Loucy (cell line): ENCODE results near the gene OR4K14.

ENCODE experiments used
- H2AFZ ChIP-seq: fragments of 200-600 bp; sonication (generic); 2 replicates; pipeline ENCODE4 v1.6.0; 2016; ENCODE audit warnings: antibody characterized with exemption, mild to moderate bottlenecking, low read length, moderate library complexity
- H3F3A ChIP-seq: fragments of 200-600 bp; 2 replicates; pipeline ENCODE4 v1.6.0; 2016; ENCODE audit warnings: antibody characterized with exemption, low read depth, mild to moderate bottlenecking
- H3K27me3 ChIP-seq: fragments of 200-600 bp; sonication (generic); 2 replicates; pipeline ENCODE4 v1.6.1; 2014; ENCODE audit warnings: low read length, mild to moderate bottlenecking; ENCODE audit not compliant: insufficient read depth, poor library complexity, severe bottlenecking
- H3K36me3 ChIP-seq: fragments of 200-600 bp; sonication (generic); 2 replicates; pipeline ENCODE4 v1.6.1; 2016; ENCODE audit warnings: low read length; ENCODE audit not compliant: insufficient read depth
- H3K4me1 ChIP-seq: fragments of 200-600 bp; sonication (generic); 2 replicates; pipeline ENCODE4 v1.5.1; 2014; ENCODE audit warnings: low read length, mild to moderate bottlenecking; ENCODE audit not compliant: insufficient read depth, poor library complexity, severe bottlenecking
- H3K4me2 ChIP-seq: fragments of 200-600 bp; sonication (generic); 2 replicates; pipeline ENCODE4 v1.6.0; 2014; ENCODE audit warnings: antibody characterized with exemption, low read length, low read depth, mild to moderate bottlenecking; ENCODE audit not compliant: poor library complexity, severe bottlenecking
- H3K4me3 ChIP-seq: fragments of 200-600 bp; sonication (generic); 2 replicates; pipeline ENCODE4 v1.5.1; 2014; ENCODE audit warnings: low read length, mild to moderate bottlenecking, mixed read lengths; ENCODE audit not compliant: poor library complexity, severe bottlenecking
- H3K79me2 ChIP-seq: fragments of 200-600 bp; sonication (generic); 2 replicates; pipeline ENCODE4 v1.6.1; 2014; ENCODE audit warnings: low read length; ENCODE audit not compliant: insufficient read depth
- H3K9ac ChIP-seq: fragments of 200-600 bp; sonication (generic); 2 replicates; pipeline ENCODE4 v1.6.0; 2014; ENCODE audit warnings: mild to moderate bottlenecking, low read depth, low read length, moderate library complexity; ENCODE audit not compliant: poor library complexity, severe bottlenecking
- H3K9me2 ChIP-seq: fragments of 200-600 bp; sonication (generic); replicated peaks from 2 replicates; pipeline ENCODE4 v1.6.1; 2016; ENCODE audit warnings: low read depth, low read length, mixed read lengths
- H3K9me3 ChIP-seq: fragments of 200-600 bp; sonication (generic); 2 replicates; pipeline ENCODE4 v1.6.1; 2014; ENCODE audit warnings: mild to moderate bottlenecking, antibody characterized with exemption, low read length, low read depth; ENCODE audit not compliant: insufficient read depth
- H4K20me1 ChIP-seq: fragments of 200-600 bp; sonication (generic); 2 replicates; pipeline ENCODE4 v1.6.0; 2014; ENCODE audit warnings: antibody characterized with exemption, low read length, mild to moderate bottlenecking; ENCODE audit not compliant: insufficient read depth, poor library complexity, severe bottlenecking
- CTCF ChIP-seq: fragments of 200-600 bp; sonication (generic); conservative IDR thresholded peaks from 2 replicates; pipeline ENCODE4 v1.5.1; 2014; ENCODE audit warnings: mild to moderate bottlenecking, antibody characterized with exemption, low read length
- EZH2phosphoT487 ChIP-seq: fragments of 200-600 bp; IDR thresholded peaks from 2 replicates; pipeline ENCODE4 v1.6.1; 2018; ENCODE audit warnings: antibody characterized with exemption, mild to moderate bottlenecking, moderate library complexity, borderline replicate concordance

OR4K14 gene

GRCh38 chr14:20031058-20031457 is 12.0 kb upstream of the OR4K14 start:
- H3K9ac ChIP-seq = no peak overlapping the region
- H3K4me1 ChIP-seq = no peaks in the 10 kb centered on the region
- H3K9me2 ChIP-seq = no peaks in the 10 kb centered on the region
- H2AFZ ChIP-seq = no peak overlapping the region
- H3K4me2 ChIP-seq = no peak overlapping the region
- no peak overlapping the region for H3K4me3 ChIP-seq
- H3K27me3 ChIP-seq = no peaks in the 10 kb centered on the region
- no peaks in the 10 kb centered on the region for H3F3A ChIP-seq
- H3K9me3 ChIP-seq = no peaks in the 10 kb centered on the region
- no peaks in the 10 kb centered on the region for H3K36me3 ChIP-seq
- no peak for TF ChIP-seq EZH2phosphoT487
- no peak for TF ChIP-seq CTCF
- H3K79me2 ChIP-seq = no peaks in the 10 kb centered on the region
- no peaks in the 10 kb centered on the region for H4K20me1 ChIP-seq

GRCh38 chr14:20008156-20008555 is 11.0 kb downstream of the OR4K14 start:
- no peaks in the 10 kb centered on the region for H3F3A ChIP-seq

GRCh38 chr14:20002319-20002718 is 16.8 kb downstream of the OR4K14 start:
- Histone ChIP-seq H3K27me3 (no peaks in the 10 kb centered on the region), H3K4me3 (no peak overlapping the region), H3K4me2 (no peak overlapping the region), H2AFZ (no peak overlapping the region), H3F3A (no peaks in the 10 kb centered on the region), H3K36me3 (no peaks in the 10 kb centered on the region), H3K9ac (no peak overlapping the region), H3K4me1 (no peaks in the 10 kb centered on the region), H3K79me2 (no peaks in the 10 kb centered on the region), H4K20me1 (no peaks in the 10 kb centered on the region), H3K9me3 (no peaks in the 10 kb centered on the region), H3K9me2 (no peaks in the 10 kb centered on the region; the same call in 1 of the 2 replicates)
- TF ChIP-seq EZH2phosphoT487 (no peak), CTCF (no peak)

More at GRCh38 chr14:20008156-20008555, 11.0 kb downstream of the OR4K14 start:
- Histone ChIP-seq H3K27me3 (no peaks in the 10 kb centered on the region), H3K9ac (no peak overlapping the region), H3K4me1 (no peaks in the 10 kb centered on the region), H3K9me2 (no peaks in the 10 kb centered on the region; the same call in 1 of the 2 replicates), H4K20me1 (no peaks in the 10 kb centered on the region), H3K9me3 (no peaks in the 10 kb centered on the region), H3K79me2 (no peaks in the 10 kb centered on the region), H3K4me3 (no peak overlapping the region), H2AFZ (no peak overlapping the region), H3K36me3 (no peaks in the 10 kb centered on the region), H3K4me2 (no peak overlapping the region)
- TF ChIP-seq CTCF = no peak
- TF ChIP-seq EZH2phosphoT487 = no peak
